EH (cell line): ENCODE measurements around the gene NANP.

ENCODE experiments used
- DNase-seq: peaks from one replicate; pipeline ENCODE4 v3.0.0-alpha.2; 2015; ENCODE audit warnings: low read depth

Gene NANP

DNA sequence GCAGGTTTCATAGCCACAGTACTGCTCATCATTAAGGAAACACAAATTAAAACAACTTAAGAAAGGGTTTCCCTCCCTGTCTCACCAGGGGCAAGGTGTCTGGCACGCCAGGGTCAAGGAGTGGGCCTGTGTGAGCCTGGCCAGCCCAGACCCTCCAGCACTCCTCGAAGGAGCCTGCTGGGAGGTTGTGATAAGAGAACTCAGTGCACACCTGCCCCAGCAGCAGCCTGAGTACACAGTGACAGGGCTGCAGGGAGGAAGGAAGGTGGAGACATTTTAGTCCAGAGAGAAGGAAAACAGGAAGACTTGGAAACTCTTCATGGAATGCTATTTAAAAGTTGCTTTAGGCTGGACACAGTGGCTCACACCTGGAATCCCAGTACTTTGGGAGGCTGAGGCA, 52.6 kb downstream of the NANP start:
- DNase-seq: no peak

DNA sequence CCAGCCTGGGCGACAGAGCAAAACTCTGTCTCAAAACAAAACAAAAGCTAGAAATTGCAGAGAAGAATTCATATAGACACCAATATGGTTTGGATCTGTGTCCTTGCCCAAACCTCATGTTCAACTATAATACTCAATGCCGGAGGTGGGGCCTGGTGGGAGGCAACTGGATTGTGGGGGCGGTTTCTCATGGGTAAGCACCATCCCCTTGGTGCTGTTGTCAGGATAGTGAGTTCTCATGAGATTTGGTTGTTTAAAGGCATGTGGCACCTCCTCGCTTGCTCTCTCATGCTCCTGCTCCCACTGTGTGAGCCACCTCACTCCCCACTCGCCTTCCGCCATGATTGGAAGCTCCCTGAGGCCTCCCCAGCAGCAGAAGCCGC, 53.7 kb downstream of the NANP start:
- no peak for DNase-seq

DNA sequence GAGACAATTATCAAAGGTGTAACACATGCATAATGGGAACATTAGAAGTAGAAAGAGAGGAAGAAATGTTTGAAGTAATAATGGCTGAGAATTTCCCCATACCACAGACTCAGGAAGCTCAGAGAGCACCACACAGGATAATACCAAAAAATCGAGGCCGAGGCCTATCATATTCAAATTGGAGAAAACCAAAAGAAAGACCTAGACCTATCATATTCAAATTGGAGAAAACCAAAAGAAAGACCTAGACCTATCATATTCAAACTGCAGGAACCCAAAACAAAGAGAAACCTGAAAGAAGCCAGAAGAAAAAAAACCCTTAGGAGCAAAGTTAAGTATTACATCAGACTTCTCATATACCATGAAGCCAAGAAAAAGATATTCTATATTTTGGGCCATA, 56.5 kb downstream of the NANP start:
- no peak for DNase-seq

DNA sequence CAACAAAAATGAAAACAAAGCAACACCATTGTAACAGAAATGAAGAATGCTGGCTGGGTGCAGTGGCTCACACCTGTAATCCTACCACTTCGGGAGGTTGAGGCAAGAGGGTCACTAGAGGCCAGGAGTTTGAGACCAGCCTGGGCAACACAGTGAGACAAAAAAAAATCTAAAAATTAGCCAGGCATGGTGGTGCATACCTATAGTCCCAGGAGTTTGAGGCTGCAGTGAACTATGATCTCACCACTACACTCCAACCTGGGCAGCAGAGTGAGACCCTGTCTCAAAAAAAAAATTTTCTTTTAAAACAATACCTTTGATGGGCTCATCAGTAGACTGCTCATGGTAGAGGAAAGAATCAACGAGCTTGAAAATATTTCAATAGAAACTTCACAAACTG, 57.0 kb downstream of the NANP start:
- DNase-seq: no peak

DNA sequence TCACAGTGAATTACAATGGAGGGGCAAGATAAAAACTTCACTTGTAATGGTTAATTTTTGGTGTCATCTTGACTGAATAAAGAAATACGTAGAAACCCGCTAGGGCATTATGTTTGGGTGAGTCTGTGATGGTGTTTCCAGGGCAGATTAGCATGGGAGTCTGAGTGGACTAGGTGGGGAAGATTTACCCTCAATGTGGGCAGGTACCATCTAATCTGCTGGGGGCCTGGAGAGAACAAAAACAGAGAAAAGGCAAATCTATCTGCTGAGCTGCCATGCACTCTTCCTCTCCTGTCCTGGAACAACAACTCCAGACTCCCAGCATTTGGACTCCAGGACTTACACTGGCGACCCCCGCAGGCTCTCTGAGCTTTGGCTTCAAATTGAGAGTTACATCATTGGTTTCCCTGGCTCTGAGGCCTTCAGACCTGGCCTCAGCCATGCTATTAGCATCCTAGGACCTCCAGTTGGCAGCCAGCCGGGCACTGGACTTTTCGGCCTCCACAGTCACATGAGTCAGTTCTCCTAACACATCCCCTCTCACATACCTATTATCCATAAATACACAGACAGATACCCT, 58.1 kb downstream of the NANP start:
- no peak for DNase-seq

DNA sequence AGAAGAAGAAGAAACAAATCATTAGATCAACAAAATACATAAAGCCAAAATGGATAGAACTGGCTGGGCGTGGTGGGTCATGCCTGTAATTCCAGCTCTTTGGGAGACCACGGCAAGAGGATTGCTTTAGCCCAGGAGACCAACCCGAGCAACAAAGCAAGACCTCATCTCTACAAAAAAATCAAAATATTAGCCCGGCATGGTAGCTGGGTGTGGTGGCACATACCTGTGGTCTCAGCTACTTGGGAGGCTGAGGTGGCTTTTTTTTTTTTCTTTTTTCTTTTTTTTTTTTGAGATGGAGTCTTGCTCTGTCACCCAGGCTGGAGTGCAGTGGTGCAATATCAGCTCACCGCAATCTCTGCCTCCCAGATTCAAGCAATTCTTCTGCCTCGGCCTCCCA, 59.9 kb downstream of the NANP start:
- DNase-seq: no peak

DNA sequence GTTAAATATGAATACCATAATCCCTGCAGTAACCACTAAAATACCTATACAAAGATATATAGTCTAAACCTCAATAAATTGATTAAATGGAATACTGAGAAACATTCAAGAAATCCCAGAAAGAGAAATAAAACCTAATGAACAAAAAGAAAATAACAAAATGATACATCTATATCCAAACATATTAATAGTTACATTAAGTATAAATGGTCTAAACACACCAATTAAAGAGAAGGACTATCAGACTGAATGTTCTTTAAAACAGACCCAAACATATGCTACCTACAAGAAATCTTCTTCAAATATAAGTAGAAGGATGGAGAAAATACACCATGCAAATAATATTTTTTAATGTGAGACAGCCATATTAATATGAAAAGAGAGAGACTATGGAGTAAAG, 60.5 kb downstream of the NANP start:
- no peak for DNase-seq
